ENCODE data around the gene CENPM. TPM values are rescaled to one million over a fixed set of nuclear protein-coding genes. Genes with fewer than 3 reads are reported as not detected.

Gene CENPM
- total and polyA plus RNA-seq, 9 of the 15 experiments (the other 6 are each of a cell fraction or from before 2014, with no cell fraction given) = 11.3 to 67.7 (median 32.3) TPM

GRCh38 chr22:41905411-41906202 lies 41.3 kb downstream of the CENPM start:
- 92% methylated on average over 12 of the region's 23 CpGs for WGBS (ENCODE audit: insufficient coverage, low coverage, missing lambda C conversion rate)
- no peak for FAIRE-seq
- in situ Hi-C loops (cut with MboI) = no loop called here
- H3K36me3 ChIP-seq (ENCODE audit: control insufficient read depth, insufficient read depth, low read length) = peaks cover 59% of the 10 kb centered on the region; the same call in 2 of the 3 replicates
- intact Hi-C loops (cut with micrococcal nuclease) = no loop called here
- no peaks in the 10 kb centered on the region for H3K27me3 ChIP-seq (ENCODE audit: control insufficient read depth in 2 of 2, insufficient read depth in 2 of 2, low read length in 2 of 2)
- no peaks in the 10 kb centered on the region for H3K9me3 ChIP-seq (replicated peaks; ENCODE audit: control insufficient read depth, insufficient read depth, low read depth, low read length)
- ChIA-PET POLR2A (no interaction called here), CTCF (ENCODE audit: low intra/inter-chr PET ratio) (no interaction called here)
- 0 out of 2 replicates have a peak, but pooled peaks cover 7% of the 10 kb centered on the region for H4K20me1 ChIP-seq (replicated peaks; ENCODE audit: control insufficient read depth, insufficient read depth, low read length)
- H2AFZ ChIP-seq (ENCODE audit: low read depth, low read length) = no peak overlapping the region
- H3K9ac ChIP-seq (ENCODE audit: insufficient read depth in 1 of 2, low read depth in 2 of 2, low read length in 2 of 2) = no peak overlapping the region
- H3K4me3 ChIP-seq = no peak overlapping the region
- no peak overlapping the region for H3K4me2 ChIP-seq (ENCODE audit: insufficient read depth, low read length)
- no peak overlapping the region for H3K27ac ChIP-seq (ENCODE audit: extremely low read depth, low read depth, low read length)
- no peak for DNase-seq (ENCODE audit: extremely low read depth in 1 of 4, low spot score in 3 of 4)
- H3K79me2 ChIP-seq (ENCODE audit: control insufficient read depth, insufficient read depth, low read length) = no peaks in the 10 kb centered on the region
- H3K9me1 ChIP-seq (ENCODE audit: control insufficient read depth, insufficient read depth, low read length) = no peaks in the 10 kb centered on the region
- H3K4me1 ChIP-seq (replicated peaks in 1 of 2; ENCODE audit: control insufficient read depth in 2 of 2, insufficient read depth in 2 of 2, low read length in 2 of 2) = peaks cover 0 to 8% of the 10 kb centered on the region in 2 experiments; a peak in 1 of 5 replicates
- ATAC-seq = no peak
- BruUV-seq (replicated peaks) = no TSS peak
- TF ChIP-seq ZNF592 (IDR thresholded peaks at IDR 0.05) (no peak), ZC3H8 (IDR thresholded peaks at IDR 0.05) (no peak), PRPF4 (IDR thresholded peaks at IDR 0.05; ENCODE audit: insufficient read depth, low read depth, low read length, poor library complexity, severe bottlenecking) (no peak), CEBPB (tag; IDR thresholded peaks at IDR 0.05) (no peak), ETV1 (tag; conservative IDR thresholded peaks at IDR 0.05; ENCODE audit: low read depth) (no peak), SMARCC2 (IDR thresholded peaks at IDR 0.05; ENCODE audit: low read depth) (no peak), KDM4B (IDR thresholded peaks at IDR 0.05; ENCODE audit: borderline replicate concordance in 2 of 2, low read depth in 1 of 2) (no peak), MCM5 (IDR thresholded peaks at IDR 0.05; ENCODE audit: low read depth) (no peak), RBM22 (IDR thresholded peaks at IDR 0.05; ENCODE audit: low read depth, low read length, poor library complexity, severe bottlenecking) (peak; percentile 64), POLR2G (IDR thresholded peaks at IDR 0.05; ENCODE audit: low read depth, low read length) (peak; percentile 65), ZNF639 (CRISPR knock-in tag; conservative IDR thresholded peaks at IDR 0.05 in 1 of 2, IDR thresholded peaks at IDR 0.05 in 1 of 2) (no peak)

All from K562 (cell line).